GM18951 (cell line): ENCODE results near the gene CTSA.
A peak's percentile ranks its signal among the peaks of the same experiment; 100 is the strongest.

Experiments used
- POLR2A ChIP-seq: IDR thresholded peaks from 4 replicates; pipeline ENCODE4 v1.6.1; 2011; ENCODE audit warnings: mild to moderate bottlenecking; ENCODE audit not compliant: insufficient read length, insufficient read depth; ENCODE audit errors: extremely low read depth
- in situ Hi-C: fragments of 300-500 bp; cut with MboI; formaldehyde crosslinking; loops from one replicate; pipeline ENCODE4 v1.12.0; 2022; ENCODE audit warnings: low sequenced_read_pairs, mixed read lengths, inconsistent platforms; ENCODE audit not compliant: unreplicated experiment

The CTSA gene

DNA sequence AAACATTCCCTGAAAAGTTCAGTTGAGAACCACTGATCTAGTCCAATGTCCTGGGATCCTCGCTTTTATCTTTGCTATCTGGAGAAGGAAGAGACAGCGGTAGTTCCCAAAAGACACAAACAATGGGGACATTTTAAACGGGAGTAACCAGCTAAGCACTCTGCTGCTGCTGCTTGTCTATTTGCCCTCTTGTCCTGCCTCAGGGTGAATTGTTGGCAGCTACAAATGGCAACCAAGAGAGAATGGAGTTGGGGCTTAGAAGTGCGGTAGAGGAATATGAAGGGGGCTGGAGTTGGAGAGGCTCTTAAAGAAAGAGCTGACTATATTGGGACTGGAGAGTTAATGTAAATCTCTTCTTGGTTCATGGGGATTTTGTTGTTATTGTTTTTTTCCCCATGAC, 16.6 kb upstream of the CTSA start:
- in situ Hi-C loops, result no loop called here
- no peak for TF ChIP-seq POLR2A

DNA sequence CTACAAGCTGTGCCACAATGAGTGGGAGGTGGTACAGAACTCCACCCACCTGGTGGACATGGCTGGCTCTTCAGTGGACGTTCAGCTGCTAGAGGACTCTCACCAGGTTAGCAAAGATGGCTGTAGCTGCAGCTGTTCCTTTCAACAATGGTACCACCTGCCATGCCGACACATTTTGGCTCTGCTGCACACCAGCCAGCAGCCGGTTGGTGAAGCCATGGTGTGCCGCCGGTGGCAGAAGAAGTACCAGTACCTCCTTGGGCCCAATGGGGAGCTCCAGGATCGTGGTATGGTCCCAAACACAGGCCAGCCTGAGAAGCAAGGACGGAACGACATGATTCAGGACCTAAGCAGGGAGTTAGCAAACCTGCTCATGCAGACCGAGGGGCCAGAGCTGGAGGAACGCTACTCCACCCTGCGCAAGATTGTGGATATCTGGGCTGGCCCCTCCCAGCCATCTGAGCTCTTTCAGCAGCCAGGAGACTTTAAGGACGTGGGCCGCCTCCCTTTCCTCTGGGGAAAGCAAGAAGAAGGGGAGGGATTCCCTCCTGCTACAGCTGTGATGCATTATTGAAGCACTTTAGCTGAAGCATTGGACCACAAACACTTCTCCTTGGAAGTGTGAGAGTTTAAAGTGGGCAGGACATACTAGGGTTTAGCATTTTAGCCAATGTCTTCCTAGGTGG, 12.9 kb upstream of the CTSA start:
- TF ChIP-seq POLR2A, result no peak
- in situ Hi-C loops, result no loop called here

DNA sequence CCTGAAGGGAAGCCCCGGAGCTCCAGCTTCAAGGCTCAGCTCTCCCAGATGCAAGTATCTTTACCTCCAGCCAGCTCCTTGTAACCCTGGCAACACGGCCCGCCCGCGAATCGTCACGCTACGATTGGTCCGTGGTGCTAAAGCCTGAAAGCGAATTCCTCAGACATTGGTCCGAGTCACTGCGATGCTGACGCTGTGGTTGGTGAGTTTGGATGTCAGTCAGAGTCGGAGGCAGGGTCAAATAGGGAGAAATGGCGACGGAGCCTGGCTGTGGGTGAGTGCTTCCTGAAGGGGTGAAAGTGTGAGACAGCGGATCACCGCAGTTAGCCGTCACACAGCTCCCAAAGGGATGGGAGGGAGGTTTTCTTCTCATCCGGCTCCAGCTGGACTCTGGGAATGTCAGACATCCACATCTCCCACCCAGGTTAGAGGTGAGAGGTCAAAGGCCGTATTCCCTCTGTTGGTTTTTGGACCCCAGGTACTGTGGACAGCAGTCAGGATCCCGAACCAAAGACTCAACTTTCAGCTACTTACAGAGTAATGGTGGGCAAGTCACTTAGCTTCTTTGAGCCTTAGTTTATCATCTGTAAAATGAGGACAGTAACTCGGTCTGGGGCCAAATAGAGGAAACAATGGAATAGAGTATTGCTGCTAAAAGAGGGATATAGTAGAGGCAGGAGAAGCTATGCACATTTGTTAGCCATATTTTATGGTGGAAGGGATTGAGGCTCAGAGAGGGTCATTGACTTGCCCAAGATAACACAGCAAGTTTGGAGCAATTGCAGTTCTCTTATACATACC, 9.9 kb upstream of the CTSA start, which contains the start of gene ZSWIM1:
Gene ZSWIM1 (plus strand): TSS at position 240 of the 801 bp plus-strand sequence. CDS start 1,366 bp downstream, outside the sequence.
- peak; percentile 86 for TF ChIP-seq POLR2A
- in situ Hi-C loops, result no loop called here

DNA sequence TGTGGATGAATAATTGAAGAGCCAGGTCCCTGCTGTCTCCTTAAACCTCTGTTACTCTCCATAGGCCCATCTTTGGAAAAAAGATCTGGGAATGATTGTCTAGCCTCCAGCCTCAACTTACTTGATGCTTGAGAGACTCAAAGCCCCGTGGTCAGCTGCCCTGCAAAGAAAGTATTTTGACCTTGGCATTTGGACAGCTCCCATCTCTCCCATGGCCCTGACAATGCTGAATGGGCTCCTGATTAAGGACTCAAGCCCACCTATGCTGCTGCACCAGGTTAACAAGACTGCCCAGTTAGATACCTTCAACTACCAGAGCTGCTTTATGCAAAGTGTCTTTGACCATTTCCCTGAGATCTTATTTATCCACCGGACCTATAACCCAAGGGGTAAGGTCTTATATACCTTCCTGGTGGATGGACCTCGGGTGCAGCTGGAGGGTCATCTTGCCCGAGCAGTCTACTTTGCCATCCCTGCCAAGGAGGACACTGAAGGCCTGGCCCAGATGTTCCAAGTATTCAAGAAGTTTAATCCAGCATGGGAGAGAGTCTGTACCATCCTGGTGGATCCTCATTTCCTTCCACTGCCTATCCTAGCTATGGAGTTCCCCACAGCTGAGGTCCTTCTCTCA, 8.6 kb upstream of the CTSA start:
- no peak for TF ChIP-seq POLR2A
- in situ Hi-C loops, result no loop called here

DNA sequence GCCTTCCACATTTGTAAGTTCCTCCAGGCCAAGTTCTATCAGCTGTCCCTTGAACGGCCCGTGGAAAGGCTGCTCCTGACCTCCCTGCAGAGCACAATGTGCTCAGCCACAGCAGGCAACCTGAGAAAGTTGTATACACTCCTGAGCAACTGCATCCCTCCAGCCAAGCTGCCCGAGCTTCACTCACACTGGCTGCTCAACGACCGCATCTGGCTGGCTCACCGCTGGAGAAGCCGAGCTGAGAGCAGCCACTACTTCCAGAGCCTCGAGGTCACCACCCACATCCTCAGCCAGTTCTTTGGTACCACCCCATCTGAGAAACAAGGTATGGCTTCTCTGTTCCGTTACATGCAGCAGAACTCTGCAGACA, 8.1 kb upstream of the CTSA start:
- in situ Hi-C loops, result no loop called here
- no peak for TF ChIP-seq POLR2A

DNA sequence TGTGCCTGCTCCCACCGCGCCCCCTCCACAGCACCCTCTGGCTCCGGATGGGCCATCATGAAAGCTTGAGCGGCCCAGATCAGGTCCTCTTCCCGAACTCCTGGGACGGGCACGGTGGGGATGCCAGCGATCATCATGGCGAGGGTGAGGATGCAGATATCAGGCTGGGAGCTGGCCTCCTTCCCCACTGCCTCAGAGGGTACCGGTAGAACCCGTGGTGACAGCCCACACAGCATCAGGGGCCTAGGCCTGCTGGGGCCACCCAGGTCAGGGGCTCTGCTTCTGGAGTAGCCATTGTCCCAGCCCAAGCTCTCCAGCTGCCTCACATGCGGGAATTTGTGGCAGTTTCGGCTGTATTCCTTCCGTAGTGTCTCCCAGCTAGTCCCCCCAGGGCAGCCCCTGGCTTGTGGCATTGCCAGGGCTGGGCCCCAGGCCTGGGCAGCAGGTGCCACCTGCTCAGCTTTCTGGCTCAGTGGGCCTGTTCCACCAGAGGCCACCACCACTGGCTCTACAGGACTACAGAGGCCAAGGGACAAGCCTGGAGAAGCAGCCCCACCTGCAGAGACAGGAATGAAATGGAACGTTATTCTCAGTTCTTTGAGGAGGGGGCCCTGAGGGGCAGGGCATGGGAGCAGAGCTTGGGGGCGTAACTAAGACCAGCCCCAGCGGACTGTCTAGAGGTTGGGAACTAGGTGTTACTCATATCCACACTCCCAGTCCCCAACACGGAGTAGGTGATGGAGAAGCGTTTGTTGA, 4.4 kb upstream of the CTSA start:
- no peak for TF ChIP-seq POLR2A
- in situ Hi-C loops, result no loop called here

DNA sequence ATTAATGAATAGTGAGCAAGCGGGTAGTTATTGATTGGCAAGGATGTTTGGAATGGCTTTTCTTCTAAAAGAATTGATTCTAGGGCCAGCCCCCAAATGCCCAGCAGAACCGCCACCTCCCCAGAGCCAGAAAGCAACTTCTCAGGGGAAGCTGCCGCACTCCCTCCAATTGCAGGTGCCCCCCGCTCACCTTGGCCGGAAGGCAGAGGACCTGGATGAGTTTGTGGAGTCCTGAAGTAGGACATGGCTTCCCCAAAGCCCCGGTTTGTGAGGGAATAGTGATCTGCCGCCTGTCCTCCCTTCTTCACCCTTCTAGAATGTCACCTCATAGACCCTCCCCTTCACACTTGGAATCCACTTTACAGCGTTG, 3.8 kb upstream of the CTSA start, which contains the start of gene SPATA25:
Gene SPATA25 (minus strand): TSS at position 277 of the 370 bp plus-strand sequence. CDS start 32 bp downstream, at position 245.
- in situ Hi-C loops, result no loop called here
- no peak for TF ChIP-seq POLR2A

DNA sequence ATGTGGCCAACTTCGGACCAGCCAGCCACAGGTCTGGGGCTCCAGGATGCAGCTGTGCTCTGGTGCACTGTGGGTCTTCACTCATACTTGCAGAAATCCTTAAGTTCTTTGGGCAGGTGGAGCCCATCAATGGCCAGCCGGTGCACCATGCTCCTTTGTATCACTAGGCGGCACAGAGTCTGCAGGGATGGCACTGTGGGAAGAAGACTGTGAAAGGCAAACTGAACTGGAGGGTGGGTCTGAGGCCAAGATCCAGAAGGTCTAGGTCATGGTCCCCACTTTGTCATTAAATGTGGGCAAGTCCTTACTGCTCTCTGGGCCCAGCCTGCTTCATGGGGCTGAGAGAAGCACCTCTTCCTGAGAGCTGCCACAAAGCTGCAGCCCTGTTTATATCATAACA, 2.5 kb upstream of the CTSA start:
- TF ChIP-seq POLR2A, result no peak

DNA sequence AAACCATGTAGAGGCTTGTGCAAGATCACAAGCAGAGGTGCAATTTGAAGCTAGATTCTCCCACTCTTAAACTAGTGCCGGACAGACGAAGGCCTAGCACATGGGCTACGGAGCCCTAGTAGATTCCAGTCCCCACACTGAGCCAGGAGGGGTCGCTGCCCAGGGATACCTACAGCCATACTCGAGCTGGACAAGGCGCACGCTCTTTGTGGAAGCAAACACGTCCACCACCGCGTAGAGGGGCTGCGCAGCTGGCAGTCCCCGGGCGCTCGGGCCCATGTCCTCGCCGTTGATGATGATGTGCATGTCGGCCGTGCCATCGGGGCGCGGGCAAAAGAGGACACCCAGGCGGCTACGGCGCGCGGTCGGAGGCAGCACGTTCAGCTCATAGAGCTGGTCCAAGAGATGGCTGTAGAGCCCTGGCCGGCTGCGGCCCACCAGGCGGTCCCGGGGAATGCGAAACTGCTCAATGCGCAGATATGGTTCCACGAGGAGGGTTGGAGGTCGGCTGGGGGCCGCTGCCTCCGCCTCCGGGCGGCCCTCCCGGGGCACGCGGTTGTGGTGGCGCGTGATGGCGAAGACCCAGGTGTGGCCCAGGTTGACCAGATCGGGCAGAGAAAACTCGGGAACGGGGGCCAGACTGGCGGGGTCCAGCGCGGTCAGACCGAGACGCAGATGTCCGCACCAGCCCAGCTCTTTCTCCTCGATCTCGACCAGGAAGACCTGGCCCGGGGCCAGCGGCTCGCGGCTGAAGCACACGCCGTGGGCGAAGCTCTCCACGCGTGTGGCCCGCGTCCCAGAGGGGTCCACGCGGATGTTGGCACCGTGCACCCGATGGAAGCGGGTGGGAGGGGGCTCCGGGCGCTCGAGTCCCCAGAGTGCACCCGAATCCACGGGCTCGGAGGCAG, 804 bp upstream of the CTSA start:
- TF ChIP-seq POLR2A, result peak; percentile 33
- in situ Hi-C loops, result no loop called here

More for the DNA sequence above, 2.5 kb upstream of the CTSA start:
- in situ Hi-C loops, result no loop called here

DNA sequence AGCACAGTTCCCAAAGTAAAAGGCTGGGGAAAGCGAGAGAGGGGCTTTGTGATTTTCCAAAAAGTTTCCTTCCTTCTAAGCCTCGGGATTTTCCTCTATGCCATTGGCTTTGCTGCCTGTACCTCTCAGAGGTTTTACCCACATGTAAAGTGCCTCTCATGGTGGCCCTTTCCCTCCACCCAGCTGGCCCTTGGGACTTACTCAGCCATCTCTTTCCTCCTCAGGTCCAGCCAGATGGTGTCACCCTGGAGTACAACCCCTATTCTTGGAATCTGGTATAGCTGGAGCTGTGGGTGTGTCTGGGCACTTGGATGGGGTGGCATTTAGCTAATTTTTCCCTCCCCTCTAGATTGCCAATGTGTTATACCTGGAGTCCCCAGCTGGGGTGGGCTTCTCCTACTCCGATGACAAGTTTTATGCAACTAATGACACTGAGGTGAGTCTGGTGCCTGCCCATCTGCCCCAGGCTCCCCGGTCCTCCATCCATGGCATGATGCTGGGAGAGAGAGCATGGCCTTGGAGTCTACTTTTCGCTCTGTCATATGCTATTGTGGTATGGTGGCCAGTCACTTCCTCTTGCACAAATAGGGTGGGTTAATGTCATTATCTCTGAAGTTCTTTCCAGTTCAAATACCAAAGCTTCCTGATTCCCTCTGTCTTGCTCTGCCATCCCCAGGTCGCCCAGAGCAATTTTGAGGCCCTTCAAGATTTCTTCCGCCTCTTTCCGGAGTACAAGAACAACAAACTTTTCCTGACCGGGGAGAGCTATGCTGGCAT, 1.1 kb downstream of the CTSA start:
- in situ Hi-C loops, result no loop called here
- TF ChIP-seq POLR2A, result no peak

DNA sequence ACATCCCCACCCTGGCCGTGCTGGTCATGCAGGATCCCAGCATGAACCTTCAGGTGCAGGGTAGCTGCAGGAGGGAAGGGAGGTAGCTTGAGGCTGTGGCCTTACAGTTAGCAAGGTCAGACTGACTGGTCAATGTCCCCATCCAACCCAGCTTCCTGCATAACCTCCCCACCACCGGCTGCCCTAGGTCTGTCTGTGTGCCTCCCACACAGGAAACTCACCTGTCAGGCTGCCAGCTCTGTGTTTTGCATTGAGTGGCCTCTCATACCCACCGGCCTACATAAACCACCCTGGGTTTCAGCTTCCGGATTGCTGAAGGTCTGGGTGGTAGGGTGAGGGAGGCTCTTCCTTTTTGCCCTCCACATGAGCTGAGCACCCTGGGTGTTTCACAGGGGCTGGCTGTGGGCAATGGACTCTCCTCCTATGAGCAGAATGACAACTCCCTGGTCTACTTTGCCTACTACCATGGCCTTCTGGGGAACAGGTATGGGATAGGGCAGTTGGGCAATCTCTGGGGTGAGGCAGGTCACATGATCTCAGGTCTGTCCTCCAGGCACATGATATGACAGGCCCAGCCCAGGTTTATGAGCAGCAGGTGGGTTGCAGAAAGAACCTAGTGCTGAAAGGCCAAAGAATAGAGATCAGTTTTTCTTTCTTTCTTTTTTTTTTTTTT, 1.8 kb downstream of the CTSA start:
- in situ Hi-C loops, result no loop called here
- no peak for TF ChIP-seq POLR2A
